Lower lobe of right lung (tissue), 2 donors: Measurements from ENCODE around the gene NPHP3. TPM values are rescaled to one million over a fixed set of nuclear protein-coding genes. Genes with fewer than 3 reads are reported as not detected.

Source experiments
- ATAC-seq, 2 donors: fragments of 200-7000 bp; cut with Tn5 transposase; one replicate each; pipeline ENCODE4 v1.9.1; 2020 to 2022; ENCODE audit warnings: mild to moderate bottlenecking in 2 of 2, moderate library complexity in 2 of 2
- DNase-seq: peaks from one replicate; pipeline ENCODE4 v3.0.0-alpha.2; 2020
- H3K27ac ChIP-seq: fragments of 200-600 bp; one replicate; pipeline ENCODE4 v1.8.0; 2022
- H3K27me3 ChIP-seq: fragments of 200-600 bp; one replicate; pipeline ENCODE4 v1.8.0; 2022; ENCODE audit warnings: low read depth
- H3K36me3 ChIP-seq: fragments of 200-600 bp; one replicate; pipeline ENCODE4 v1.8.0; 2022; ENCODE audit warnings: mild to moderate bottlenecking
- H3K4me1 ChIP-seq: fragments of 200-600 bp; one replicate; pipeline ENCODE4 v1.8.0; 2022
- H3K4me3 ChIP-seq: fragments of 200-600 bp; one replicate; pipeline ENCODE4 v1.8.0; 2022; ENCODE audit warnings: mild to moderate bottlenecking
- H3K9me3 ChIP-seq: fragments of 200-600 bp; one replicate; pipeline ENCODE4 v1.8.0; 2022
- intact Hi-C: fragments of 100-400 bp; cut with DNase I; formaldehyde crosslinking; loops from one replicate; pipeline ENCODE4 v1.11.0; 2022
- total RNA-seq: library from RNA; stranded (reverse); fragmentation: NEBNext Ultra II Directional; extraction: Animal tissue kit (Norgen Biotek cat#: 25700); gene quantifications from one replicate; pipeline ENCODE4 v1.2.1, GENCODE V29; 2021
- TF ChIP-seq, protein P1 (sequence below): fragments of 200-600 bp; IDR thresholded peaks from one replicate; pipeline ENCODE4 v1.8.0; 2022; ENCODE audit warnings: antibody characterized with exemption, mild to moderate bottlenecking
- donor health status: DM: no; HTN: yes; CAD: no; lungs with severe emphysema.

NPHP3 gene
- total RNA-seq, 1 donor from 2014 or later: 31.2 TPM

DNA sequence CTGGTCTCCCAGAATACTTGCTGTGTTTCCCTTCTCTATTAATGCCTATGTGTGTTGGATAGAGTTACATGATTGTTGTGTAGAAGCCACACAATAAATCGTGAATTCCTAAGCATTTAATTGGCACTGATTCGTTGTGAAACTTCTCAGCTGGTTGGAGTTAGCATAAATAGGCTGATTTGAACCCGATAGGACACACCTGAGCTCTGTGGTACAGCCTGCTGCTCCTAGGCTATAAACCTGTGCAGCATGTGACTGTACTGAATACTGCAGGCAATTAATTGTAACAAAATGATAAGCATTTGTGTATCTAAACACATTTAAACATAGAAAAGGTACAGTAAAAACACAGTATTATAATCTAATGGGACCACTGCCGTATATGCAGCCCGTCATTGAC, 67.5 kb downstream of the NPHP3 start:
- H3K4me1 ChIP-seq: peaks cover 20% of the 10 kb centered on the region
- intact Hi-C loops: no loop called here
- H3K27ac ChIP-seq: no peak overlapping the region
- H3K36me3 ChIP-seq: no peaks in the 10 kb centered on the region
- DNase-seq (no peak), ATAC-seq (no peak)
- no peaks in the 10 kb centered on the region for H3K27me3 ChIP-seq
- no peak overlapping the region for H3K4me3 ChIP-seq
- TF ChIP-seq, protein P1, sequence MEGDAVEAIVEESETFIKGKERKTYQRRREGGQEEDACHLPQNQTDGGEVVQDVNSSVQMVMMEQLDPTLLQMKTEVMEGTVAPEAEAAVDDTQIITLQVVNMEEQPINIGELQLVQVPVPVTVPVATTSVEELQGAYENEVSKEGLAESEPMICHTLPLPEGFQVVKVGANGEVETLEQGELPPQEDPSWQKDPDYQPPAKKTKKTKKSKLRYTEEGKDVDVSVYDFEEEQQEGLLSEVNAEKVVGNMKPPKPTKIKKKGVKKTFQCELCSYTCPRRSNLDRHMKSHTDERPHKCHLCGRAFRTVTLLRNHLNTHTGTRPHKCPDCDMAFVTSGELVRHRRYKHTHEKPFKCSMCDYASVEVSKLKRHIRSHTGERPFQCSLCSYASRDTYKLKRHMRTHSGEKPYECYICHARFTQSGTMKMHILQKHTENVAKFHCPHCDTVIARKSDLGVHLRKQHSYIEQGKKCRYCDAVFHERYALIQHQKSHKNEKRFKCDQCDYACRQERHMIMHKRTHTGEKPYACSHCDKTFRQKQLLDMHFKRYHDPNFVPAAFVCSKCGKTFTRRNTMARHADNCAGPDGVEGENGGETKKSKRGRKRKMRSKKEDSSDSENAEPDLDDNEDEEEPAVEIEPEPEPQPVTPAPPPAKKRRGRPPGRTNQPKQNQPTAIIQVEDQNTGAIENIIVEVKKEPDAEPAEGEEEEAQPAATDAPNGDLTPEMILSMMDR: no peak
- H3K9me3 ChIP-seq: no peaks in the 10 kb centered on the region

- no peaks in the 10 kb centered on the region for H3K27me3 ChIP-seq
- no peaks in the 10 kb centered on the region for H3K36me3 ChIP-seq
- H3K4me3 ChIP-seq: no peak overlapping the region
- H3K9me3 ChIP-seq: no peaks in the 10 kb centered on the region
- DNase-seq (no peak), ATAC-seq (no peak)
- H3K27ac ChIP-seq: no peak overlapping the region
- intact Hi-C loops: no loop called here
- TF ChIP-seq, protein P1: no peak
- H3K4me1 ChIP-seq: peaks cover 20% of the 10 kb centered on the region
Observed at GRCh38 chr3:132654190-132654589, 68.0 kb downstream of the NPHP3 start.

DNA sequence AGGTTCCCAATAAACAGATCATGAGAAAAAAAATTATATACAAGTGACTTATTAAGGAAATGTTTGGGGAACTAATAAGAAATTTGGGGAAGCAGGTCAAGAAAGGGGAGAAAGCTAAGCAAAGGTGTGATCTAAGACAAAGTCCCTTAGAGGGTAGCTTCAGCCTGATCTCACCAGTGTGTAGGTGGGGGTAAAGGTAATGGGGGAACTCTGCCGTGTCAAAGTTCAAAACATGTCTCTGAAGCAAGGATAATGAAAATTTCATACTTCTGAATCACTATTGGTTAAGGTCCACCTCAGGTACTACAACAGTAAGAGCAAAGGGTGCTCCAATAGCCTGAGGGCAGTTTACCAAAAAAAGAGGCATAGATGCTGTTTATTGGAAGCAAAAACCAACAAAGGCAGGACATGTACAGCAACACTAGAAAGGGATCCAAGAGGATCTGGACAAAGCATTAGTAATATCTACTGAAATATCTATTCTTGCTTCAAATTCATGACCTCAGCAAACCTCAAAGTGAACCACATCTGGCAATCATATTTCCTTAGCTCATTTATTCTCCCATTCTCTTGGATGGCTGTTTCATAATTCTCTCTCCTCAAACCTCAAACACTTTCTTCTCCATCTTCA, 69.5 kb downstream of the NPHP3 start:
- intact Hi-C loops: no loop called here
- TF ChIP-seq, protein P1: no peak
- Histone ChIP-seq H3K27ac (no peak overlapping the region), H3K4me1 (peaks cover 7% of the 10 kb centered on the region), H3K4me3 (no peak overlapping the region), H3K36me3 (no peaks in the 10 kb centered on the region), H3K9me3 (no peaks in the 10 kb centered on the region), H3K27me3 (no peaks in the 10 kb centered on the region)
- ATAC-seq (no peak), DNase-seq (no peak)

DNA sequence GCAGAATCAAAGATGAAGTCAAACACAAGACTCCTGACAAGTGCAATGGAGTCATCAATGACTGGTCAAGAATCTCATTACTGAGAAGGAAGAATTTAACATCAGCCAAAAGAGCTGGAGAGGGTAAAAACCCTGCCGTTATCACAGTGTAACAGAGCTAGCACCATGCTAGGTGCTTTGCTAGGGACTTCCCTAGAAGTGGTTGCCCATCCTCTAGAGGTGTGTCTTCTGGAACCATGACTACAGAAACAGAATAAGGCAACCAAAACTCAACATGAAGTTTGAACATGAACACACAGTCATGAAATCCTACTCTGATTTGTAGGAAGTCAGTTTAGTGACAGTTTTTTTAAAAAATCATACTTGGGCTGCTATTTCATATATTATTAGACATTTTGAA, 72.1 kb downstream of the NPHP3 start:
- Histone ChIP-seq H3K9me3 (no peaks in the 10 kb centered on the region), H3K4me1 (no peaks in the 10 kb centered on the region), H3K27me3 (no peaks in the 10 kb centered on the region), H3K36me3 (no peaks in the 10 kb centered on the region), H3K4me3 (no peak overlapping the region), H3K27ac (no peak overlapping the region)
- TF ChIP-seq, protein P1: no peak
- intact Hi-C loops: no loop called here
- no peak for ATAC-seq
- no peak for DNase-seq

DNA sequence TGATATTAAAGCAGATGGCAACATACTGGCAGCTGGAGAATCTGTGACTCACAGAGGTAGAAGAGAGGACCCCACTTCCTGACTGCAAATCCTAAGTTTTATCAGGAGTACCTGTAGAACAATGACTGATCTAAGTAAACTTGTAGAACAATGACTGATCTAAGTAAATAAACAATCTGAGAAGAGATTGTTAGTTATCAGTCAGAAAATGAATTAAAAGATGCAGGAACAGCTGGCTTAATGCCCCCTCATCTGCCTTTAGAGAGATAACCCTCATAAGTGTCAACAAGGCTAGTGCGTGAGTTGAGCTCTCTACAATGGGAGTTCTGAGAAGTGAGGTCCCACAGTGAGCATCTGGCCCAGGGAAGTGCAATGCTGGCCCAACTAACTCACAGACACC, 77.2 kb downstream of the NPHP3 start:
- intact Hi-C loops: no loop called here
- no peak for DNase-seq
- no peaks in the 10 kb centered on the region for H3K9me3 ChIP-seq
- no peak for ATAC-seq
- TF ChIP-seq, protein P1: no peak
- H3K27ac ChIP-seq: no peak overlapping the region
- H3K27me3 ChIP-seq: no peaks in the 10 kb centered on the region
- no peak overlapping the region for H3K4me3 ChIP-seq
- H3K36me3 ChIP-seq: peaks cover 8% of the 10 kb centered on the region
- H3K4me1 ChIP-seq: no peaks in the 10 kb centered on the region
